ENCODE results near the gene EFTUD2. TPM values are rescaled to one million over a fixed set of nuclear protein-coding genes. Genes with fewer than 3 reads are reported as not detected.
A peak's percentile ranks its signal among the peaks of the same experiment; 100 is the strongest.

EFTUD2 gene
- total RNA-seq, 1 donor from 2014 or later: 102 TPM

GRCh38 chr17:44903012-44903685 lies 3.9 kb upstream of the EFTUD2 start:
- TF ChIP-seq CTCF (IDR thresholded peaks at IDR 0.05): no peak
- H3K9me3 Mint-ChIP-seq (ENCODE audit: unreplicated experiment): no peaks in the 10 kb centered on the region
- H3K4me1 Mint-ChIP-seq (ENCODE audit: unreplicated experiment): peaks cover 54% of the 10 kb centered on the region
- H3K27ac Mint-ChIP-seq (ENCODE audit: unreplicated experiment): no peak overlapping the region
- no peak overlapping the region for H3K4me3 Mint-ChIP-seq (ENCODE audit: unreplicated experiment)
- no peaks in the 10 kb centered on the region for H3K36me3 Mint-ChIP-seq (ENCODE audit: unreplicated experiment)
- no peaks in the 10 kb centered on the region for H3K27me3 Mint-ChIP-seq (ENCODE audit: unreplicated experiment)
- no peak for DNase-seq (ENCODE audit: extremely low spot score, unreplicated experiment)

GRCh38 chr17:44902135-44902760 lies 3.0 kb upstream of the EFTUD2 start:
- H3K4me3 Mint-ChIP-seq (ENCODE audit: unreplicated experiment): no peak overlapping the region
- DNase-seq (ENCODE audit: extremely low spot score, unreplicated experiment): no peak
- no peak for TF ChIP-seq CTCF (IDR thresholded peaks at IDR 0.05)
- no peaks in the 10 kb centered on the region for H3K27me3 Mint-ChIP-seq (ENCODE audit: unreplicated experiment)
- H3K27ac Mint-ChIP-seq (ENCODE audit: unreplicated experiment): peak overlapping the region; percentile 100
- H3K9me3 Mint-ChIP-seq (ENCODE audit: unreplicated experiment): no peaks in the 10 kb centered on the region
- peaks cover 52% of the 10 kb centered on the region for H3K4me1 Mint-ChIP-seq (ENCODE audit: unreplicated experiment)
- no peaks in the 10 kb centered on the region for H3K36me3 Mint-ChIP-seq (ENCODE audit: unreplicated experiment)

DNA sequence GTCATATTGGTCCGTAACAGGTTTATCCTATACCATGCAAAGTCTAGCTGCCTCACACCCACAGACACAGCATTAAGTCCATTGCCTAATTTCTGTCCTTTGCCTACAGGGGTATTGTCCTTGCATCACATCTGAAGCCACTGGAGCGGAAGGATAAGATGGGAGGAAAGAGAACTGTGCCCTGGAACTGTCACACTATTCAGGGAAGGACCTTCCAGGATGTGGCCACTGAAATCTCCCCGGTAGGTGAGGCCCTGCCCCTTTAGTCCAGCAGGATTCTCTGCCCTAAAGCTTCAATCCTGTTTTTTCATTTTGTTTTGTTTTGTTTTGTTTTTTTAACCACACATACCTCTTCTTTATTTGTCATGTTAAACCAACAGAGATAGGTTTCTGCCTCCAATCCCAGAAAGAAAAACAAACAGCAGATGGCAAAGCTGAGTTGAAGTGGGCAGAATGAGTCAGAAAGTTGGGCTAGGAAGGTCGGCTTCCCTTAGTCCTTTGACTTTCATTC lies 2.2 kb upstream of the EFTUD2 start:
- Mint-ChIP-seq H3K4me1 (ENCODE audit: unreplicated experiment) (peaks cover 50% of the 10 kb centered on the region), H3K27ac (ENCODE audit: unreplicated experiment) (peak overlapping the region; percentile 100), H3K9me3 (ENCODE audit: unreplicated experiment) (no peaks in the 10 kb centered on the region), H3K4me3 (ENCODE audit: unreplicated experiment) (no peak overlapping the region), H3K36me3 (ENCODE audit: unreplicated experiment) (no peaks in the 10 kb centered on the region), H3K27me3 (ENCODE audit: unreplicated experiment) (no peaks in the 10 kb centered on the region)
- DNase-seq (ENCODE audit: extremely low spot score, unreplicated experiment): no peak
- TF ChIP-seq CTCF (IDR thresholded peaks at IDR 0.05): peak; percentile 42

- Mint-ChIP-seq H3K4me3 (ENCODE audit: unreplicated experiment) (peak overlapping the region; percentile 18), H3K27ac (ENCODE audit: unreplicated experiment) (peak overlapping the region; percentile 100), H3K9me3 (ENCODE audit: unreplicated experiment) (no peaks in the 10 kb centered on the region), H3K27me3 (ENCODE audit: unreplicated experiment) (no peaks in the 10 kb centered on the region), H3K4me1 (ENCODE audit: unreplicated experiment) (peaks cover 45% of the 10 kb centered on the region), H3K36me3 (ENCODE audit: unreplicated experiment) (peaks cover 3% of the 10 kb centered on the region)
- no peak for DNase-seq (ENCODE audit: extremely low spot score, unreplicated experiment)
- TF ChIP-seq CTCF (IDR thresholded peaks at IDR 0.05): no peak
Observed at GRCh38 chr17:44900894-44901293, 1.6 kb upstream of the EFTUD2 start.

DNA sequence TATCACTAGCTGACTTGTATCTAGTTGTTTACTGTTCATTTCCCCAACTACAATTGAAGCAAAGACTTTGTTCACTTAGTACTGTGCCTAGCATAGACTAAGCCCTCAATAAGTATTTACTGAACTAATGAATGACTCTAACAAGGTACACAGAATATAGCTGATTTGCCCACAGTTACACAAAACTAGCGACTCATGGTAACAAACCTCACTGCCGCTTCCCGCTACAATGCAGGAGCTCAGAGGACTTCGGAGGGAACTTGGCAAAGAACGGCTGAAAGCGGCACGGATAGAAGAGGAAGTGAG lies 524 bp downstream of the EFTUD2 start:
- no peak for TF ChIP-seq CTCF (IDR thresholded peaks at IDR 0.05)
- Mint-ChIP-seq H3K9me3 (ENCODE audit: unreplicated experiment) (no peaks in the 10 kb centered on the region), H3K27me3 (ENCODE audit: unreplicated experiment) (no peaks in the 10 kb centered on the region), H3K27ac (ENCODE audit: unreplicated experiment) (peak overlapping the region; percentile 100), H3K4me1 (ENCODE audit: unreplicated experiment) (peaks cover 36% of the 10 kb centered on the region), H3K4me3 (ENCODE audit: unreplicated experiment) (peak overlapping the region; percentile 92), H3K36me3 (ENCODE audit: unreplicated experiment) (peaks cover 8% of the 10 kb centered on the region)
- DNase-seq (ENCODE audit: extremely low spot score, unreplicated experiment): no peak

Data from osteocyte (in vitro differentiated cells).